ENCODE results near the gene TLX2. TPM values are rescaled to one million over a fixed set of nuclear protein-coding genes. Genes with fewer than 3 reads are reported as not detected.

Gene TLX2
- total and polyA plus RNA-seq, 2 of the 13 experiments (the other 11 are each of a cell fraction or from before 2014, with no cell fraction given), result 0.05 to 0.20 TPM

DNA sequence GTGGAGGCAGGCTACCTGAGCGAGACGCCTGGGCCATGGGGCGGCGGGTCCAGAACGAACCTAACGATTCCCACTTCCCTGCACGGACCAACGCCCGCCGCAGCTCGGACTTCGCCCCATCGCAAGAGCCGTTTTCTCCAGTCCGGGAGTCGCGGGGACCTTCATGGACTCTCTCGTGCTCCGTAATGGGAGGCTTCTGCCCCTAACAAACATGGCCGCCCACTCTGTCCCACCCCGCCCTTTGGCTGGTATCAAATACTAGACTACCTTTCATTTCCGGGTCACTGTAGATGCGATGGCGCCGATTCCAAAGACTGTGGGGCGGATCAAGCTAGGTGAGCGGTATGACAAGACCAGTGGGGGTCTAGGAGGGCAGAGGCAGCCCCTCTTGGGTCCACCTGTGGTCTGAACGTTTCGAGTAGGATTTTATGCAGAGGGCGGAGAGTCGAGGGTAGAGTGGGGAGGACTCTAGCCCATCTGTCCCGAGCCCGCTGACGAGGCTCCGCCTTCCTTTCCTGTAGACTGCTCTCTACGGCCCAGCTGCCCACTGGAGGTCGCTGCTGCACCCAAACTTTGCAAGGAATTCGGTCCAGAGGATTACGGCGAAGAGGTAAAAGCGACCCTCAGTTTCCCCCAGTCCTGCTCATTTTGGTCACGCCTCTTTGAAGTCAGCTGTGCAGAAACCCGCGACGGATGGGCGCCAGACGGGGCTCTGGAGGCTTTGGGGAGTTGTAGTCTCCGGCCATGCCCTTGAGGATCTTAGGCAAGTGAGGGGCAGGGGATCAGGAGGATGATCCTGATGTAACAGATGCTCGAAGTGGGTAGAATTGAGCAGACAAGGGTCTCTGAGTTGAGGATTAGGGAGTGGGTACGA lies 31.2 kb upstream of the TLX2 start, which contains the start of the genes CCDC142 and TTC31 (continued):
- TF ChIP-seq KDM1A (CRISPR knock-in tag; IDR thresholded peaks at IDR 0.05) (no peak), SRY (CRISPR knock-in tag; IDR thresholded peaks at IDR 0.05) (peak; percentile 65; the same call in 1 of the 2 replicates), NCOA5 (CRISPR knock-in tag; IDR thresholded peaks at IDR 0.05) (no peak), ZNF781 (CRISPR knock-in tag; IDR thresholded peaks at IDR 0.05; ENCODE audit: borderline replicate concordance, not compliant biosample characterization) (peak; percentile 60), NAIF1 (CRISPR knock-in tag; IDR thresholded peaks at IDR 0.05; ENCODE audit: borderline replicate concordance) (no peak), KDM2A (CRISPR knock-in tag; IDR thresholded peaks at IDR 0.05; ENCODE audit: borderline replicate concordance, low read depth) (peak; percentile 96), ZNF33A (CRISPR knock-in tag; IDR thresholded peaks at IDR 0.05; ENCODE audit: borderline replicate concordance) (no peak), SRSF9 (IDR thresholded peaks at IDR 0.05; ENCODE audit: borderline replicate concordance, insufficient read depth, low read depth, low read length, poor library complexity, severe bottlenecking) (no peak), TAF15 (IDR thresholded peaks at IDR 0.05; ENCODE audit: low read depth, low read length, poor library complexity, severe bottlenecking) (peak; percentile 74), SSRP1 (CRISPR knock-in tag; IDR thresholded peaks at IDR 0.05) (peak; percentile 82; the same call in 1 of the 2 replicates), ZNF564 (CRISPR knock-in tag; IDR thresholded peaks at IDR 0.05) (peak; percentile 79; the same call in 1 of the 2 replicates), SP5 (CRISPR knock-in tag; IDR thresholded peaks at IDR 0.05; ENCODE audit: borderline replicate concordance, low read depth) (peak; percentile 83)
- TF ChIP-seq, protein P1, sequence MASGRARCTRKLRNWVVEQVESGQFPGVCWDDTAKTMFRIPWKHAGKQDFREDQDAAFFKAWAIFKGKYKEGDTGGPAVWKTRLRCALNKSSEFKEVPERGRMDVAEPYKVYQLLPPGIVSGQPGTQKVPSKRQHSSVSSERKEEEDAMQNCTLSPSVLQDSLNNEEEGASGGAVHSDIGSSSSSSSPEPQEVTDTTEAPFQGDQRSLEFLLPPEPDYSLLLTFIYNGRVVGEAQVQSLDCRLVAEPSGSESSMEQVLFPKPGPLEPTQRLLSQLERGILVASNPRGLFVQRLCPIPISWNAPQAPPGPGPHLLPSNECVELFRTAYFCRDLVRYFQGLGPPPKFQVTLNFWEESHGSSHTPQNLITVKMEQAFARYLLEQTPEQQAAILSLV (CRISPR knock-in tag; IDR thresholded peaks at IDR 0.05; ENCODE audit: borderline replicate concordance), result no peak; the same call in 1 of the 2 replicates
- TF ChIP-seq, protein P2, sequence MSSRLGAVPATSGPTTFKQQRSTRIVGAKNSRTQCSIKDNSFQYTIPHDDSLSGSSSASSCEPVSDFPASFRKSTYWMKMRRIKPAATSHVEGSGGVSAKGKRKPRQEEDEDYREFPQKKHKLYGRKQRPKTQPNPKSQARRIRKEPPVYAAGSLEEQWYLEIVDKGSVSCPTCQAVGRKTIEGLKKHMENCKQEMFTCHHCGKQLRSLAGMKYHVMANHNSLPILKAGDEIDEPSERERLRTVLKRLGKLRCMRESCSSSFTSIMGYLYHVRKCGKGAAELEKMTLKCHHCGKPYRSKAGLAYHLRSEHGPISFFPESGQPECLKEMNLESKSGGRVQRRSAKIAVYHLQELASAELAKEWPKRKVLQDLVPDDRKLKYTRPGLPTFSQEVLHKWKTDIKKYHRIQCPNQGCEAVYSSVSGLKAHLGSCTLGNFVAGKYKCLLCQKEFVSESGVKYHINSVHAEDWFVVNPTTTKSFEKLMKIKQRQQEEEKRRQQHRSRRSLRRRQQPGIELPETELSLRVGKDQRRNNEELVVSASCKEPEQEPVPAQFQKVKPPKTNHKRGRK (CRISPR knock-in tag; IDR thresholded peaks at IDR 0.05), result no peak
- TF ChIP-seq, protein P3, sequence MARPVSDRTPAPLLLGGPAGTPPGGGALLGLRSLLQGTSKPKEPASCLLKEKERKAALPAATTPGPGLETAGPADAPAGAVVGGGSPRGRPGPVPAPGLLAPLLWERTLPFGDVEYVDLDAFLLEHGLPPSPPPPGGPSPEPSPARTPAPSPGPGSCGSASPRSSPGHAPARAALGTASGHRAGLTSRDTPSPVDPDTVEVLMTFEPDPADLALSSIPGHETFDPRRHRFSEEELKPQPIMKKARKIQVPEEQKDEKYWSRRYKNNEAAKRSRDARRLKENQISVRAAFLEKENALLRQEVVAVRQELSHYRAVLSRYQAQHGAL (CRISPR knock-in tag; IDR thresholded peaks at IDR 0.05; ENCODE audit: not compliant biosample characterization), result no peak
- TF ChIP-seq, protein P4, sequence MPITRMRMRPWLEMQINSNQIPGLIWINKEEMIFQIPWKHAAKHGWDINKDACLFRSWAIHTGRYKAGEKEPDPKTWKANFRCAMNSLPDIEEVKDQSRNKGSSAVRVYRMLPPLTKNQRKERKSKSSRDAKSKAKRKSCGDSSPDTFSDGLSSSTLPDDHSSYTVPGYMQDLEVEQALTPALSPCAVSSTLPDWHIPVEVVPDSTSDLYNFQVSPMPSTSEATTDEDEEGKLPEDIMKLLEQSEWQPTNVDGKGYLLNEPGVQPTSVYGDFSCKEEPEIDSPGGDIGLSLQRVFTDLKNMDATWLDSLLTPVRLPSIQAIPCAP (CRISPR knock-in tag; IDR thresholded peaks at IDR 0.05; ENCODE audit: low read depth), result 0 out of 2 replicates have a peak, but pooled peaks have one; percentile 64
- TF ChIP-seq, protein P5, sequence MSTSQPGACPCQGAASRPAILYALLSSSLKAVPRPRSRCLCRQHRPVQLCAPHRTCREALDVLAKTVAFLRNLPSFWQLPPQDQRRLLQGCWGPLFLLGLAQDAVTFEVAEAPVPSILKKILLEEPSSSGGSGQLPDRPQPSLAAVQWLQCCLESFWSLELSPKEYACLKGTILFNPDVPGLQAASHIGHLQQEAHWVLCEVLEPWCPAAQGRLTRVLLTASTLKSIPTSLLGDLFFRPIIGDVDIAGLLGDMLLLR (CRISPR knock-in tag; IDR thresholded peaks at IDR 0.05), result peak; percentile 88
- TF ChIP-seq, protein P6, sequence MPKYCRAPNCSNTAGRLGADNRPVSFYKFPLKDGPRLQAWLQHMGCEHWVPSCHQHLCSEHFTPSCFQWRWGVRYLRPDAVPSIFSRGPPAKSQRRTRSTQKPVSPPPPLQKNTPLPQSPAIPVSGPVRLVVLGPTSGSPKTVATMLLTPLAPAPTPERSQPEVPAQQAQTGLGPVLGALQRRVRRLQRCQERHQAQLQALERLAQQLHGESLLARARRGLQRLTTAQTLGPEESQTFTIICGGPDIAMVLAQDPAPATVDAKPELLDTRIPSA (CRISPR knock-in tag; IDR thresholded peaks at IDR 0.05; ENCODE audit: borderline replicate concordance), result peak; percentile 85; the same call in 1 of the 2 replicates
- TF ChIP-seq, protein P7, sequence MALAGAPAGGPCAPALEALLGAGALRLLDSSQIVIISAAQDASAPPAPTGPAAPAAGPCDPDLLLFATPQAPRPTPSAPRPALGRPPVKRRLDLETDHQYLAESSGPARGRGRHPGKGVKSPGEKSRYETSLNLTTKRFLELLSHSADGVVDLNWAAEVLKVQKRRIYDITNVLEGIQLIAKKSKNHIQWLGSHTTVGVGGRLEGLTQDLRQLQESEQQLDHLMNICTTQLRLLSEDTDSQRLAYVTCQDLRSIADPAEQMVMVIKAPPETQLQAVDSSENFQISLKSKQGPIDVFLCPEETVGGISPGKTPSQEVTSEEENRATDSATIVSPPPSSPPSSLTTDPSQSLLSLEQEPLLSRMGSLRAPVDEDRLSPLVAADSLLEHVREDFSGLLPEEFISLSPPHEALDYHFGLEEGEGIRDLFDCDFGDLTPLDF (CRISPR knock-in tag; IDR thresholded peaks at IDR 0.05), result peak; percentile 87
- TF ChIP-seq, protein P8, sequence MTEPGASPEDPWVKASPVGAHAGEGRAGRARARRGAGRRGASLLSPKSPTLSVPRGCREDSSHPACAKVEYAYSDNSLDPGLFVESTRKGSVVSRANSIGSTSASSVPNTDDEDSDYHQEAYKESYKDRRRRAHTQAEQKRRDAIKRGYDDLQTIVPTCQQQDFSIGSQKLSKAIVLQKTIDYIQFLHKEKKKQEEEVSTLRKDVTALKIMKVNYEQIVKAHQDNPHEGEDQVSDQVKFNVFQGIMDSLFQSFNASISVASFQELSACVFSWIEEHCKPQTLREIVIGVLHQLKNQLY (CRISPR knock-in tag; IDR thresholded peaks at IDR 0.05), result peak; percentile 4; the same call in 1 of the 2 replicates

Data from HepG2 (cell line).